Activated B cell treated with CpG ODN at 0.5 μM for 24 hours (primary cell): ENCODE results near the gene KCNQ2. TPM values are rescaled to one million over a fixed set of nuclear protein-coding genes. Genes with fewer than 3 reads are reported as not detected.

Source experiments
- ATAC-seq: fragments of 200-7000 bp; cut with Tn5 transposase; one replicate; pipeline ENCODE4 v1.10.0; 2021; ENCODE audit warnings: low read depth, mild to moderate bottlenecking, moderate library complexity
- CTCF ChIA-PET: fragments of 350-600 bp; sonication (Branson Sonifier 250); formaldehyde crosslinking; loops from one replicate; lab custom pipeline; 2021; ENCODE audit warnings: antibody characterized with exemption; lab: Charles Lee
- POLR2A ChIA-PET: fragments of 350-600 bp; sonication (Branson Sonifier 250); formaldehyde crosslinking; loops from one replicate; lab custom pipeline; 2021; ENCODE audit warnings: antibody characterized with exemption; lab: Charles Lee
- DNase-seq: peaks from one replicate; pipeline ENCODE4 v3.0.0; 2022
- H3K27ac Mint-ChIP-seq: one replicate; pipeline ENCODE4 v1.8.0; 2020; ENCODE audit warnings: mixed read lengths
- H3K27me3 Mint-ChIP-seq: one replicate; pipeline ENCODE4 v1.8.0; 2021; ENCODE audit warnings: mixed read lengths
- H3K36me3 Mint-ChIP-seq: one replicate; pipeline ENCODE4 v1.8.0; 2021; ENCODE audit warnings: low read depth, mixed read lengths
- H3K4me1 Mint-ChIP-seq: one replicate; pipeline ENCODE4 v1.8.0; 2021; ENCODE audit warnings: mixed read lengths
- H3K4me3 Mint-ChIP-seq: one replicate; pipeline ENCODE4 v1.8.0; 2020; ENCODE audit warnings: mild to moderate bottlenecking, mixed read lengths
- H3K9me3 Mint-ChIP-seq: one replicate; pipeline ENCODE4 v1.8.0; 2020; ENCODE audit warnings: mixed read lengths
- intact Hi-C: fragments of 100-400 bp; cut with micrococcal nuclease; formaldehyde crosslinking; loops from one replicate; pipeline ENCODE4 v1.15.1; 2024
- total RNA-seq: library from RNA; stranded (reverse); gene quantifications from 2 replicates; pipeline ENCODE4 v1.2.3, GENCODE V29; 2022
- TF ChIP-seq, protein P1 (sequence below): fragments of 200-600 bp; IDR thresholded peaks from one replicate; pipeline ENCODE4 v1.8.0; 2022; ENCODE audit warnings: antibody characterized with exemption, mild to moderate bottlenecking

Gene KCNQ2
- total RNA-seq, 1 donor from 2014 or later = not detected

- CTCF ChIA-PET = no interaction called here
- H3K27ac Mint-ChIP-seq = no peak overlapping the region
Observed at GRCh38 chr20:63466250-63466825, 6.1 kb downstream of the KCNQ2 start.

DNA sequence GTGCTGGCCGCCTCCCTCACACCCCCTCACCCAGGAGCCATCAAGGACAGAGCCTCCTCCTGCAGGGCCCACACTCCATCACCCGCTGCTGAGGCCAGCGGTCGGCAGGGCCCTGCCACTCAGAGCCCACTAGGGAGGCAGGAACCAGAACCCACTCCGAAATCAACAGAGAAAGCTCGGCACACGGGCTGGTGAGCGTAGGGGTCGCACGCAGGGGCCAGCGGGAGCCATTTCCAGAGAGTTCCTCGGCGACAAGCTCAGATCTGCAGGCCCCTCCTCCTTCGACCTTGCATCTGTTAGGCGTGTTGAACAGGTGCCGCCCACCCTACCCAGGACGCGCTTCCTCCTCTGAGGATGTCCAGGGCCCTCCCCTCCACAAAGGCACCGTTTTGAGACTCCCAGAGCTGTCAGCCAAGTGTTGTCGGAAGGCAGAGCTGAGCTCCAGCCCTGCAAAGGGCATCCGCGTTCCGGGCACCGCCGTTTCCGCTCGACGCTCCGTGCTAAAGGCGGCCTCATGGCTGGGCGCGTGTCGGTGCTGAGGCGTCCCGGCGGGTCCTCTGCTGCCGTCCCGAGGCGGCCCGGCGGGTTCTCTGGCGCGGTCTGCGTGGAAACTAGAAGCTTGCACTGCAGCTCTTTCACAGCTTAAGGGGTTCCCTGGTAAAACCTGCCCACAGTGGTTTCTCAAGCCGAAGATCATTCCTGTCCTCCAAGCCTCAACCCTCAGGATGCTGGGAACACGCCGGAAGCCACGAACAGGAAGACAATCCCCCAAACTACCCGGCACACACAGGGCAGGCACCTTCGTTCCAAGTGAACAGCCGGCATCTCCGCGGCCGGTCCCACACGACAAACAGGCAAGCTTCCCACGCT lies 6.8 kb downstream of the KCNQ2 start:
- Mint-ChIP-seq H3K9me3 (no peaks in the 10 kb centered on the region), H3K27me3 (peaks cover 48% of the 10 kb centered on the region), H3K4me3 (no peak overlapping the region), H3K36me3 (no peaks in the 10 kb centered on the region), H3K4me1 (no peaks in the 10 kb centered on the region), H3K27ac (no peak overlapping the region)
- DNase-seq (no peak), ATAC-seq (no peak)
- ChIA-PET POLR2A (interaction anchor here (0.6 kb wide), 1 partner anchor 87 kb away, joined by 4 read pairs; no protein-coding TSS in a partner anchor), CTCF (no interaction called here)
- intact Hi-C loops = no loop called here
- TF ChIP-seq, protein P1, sequence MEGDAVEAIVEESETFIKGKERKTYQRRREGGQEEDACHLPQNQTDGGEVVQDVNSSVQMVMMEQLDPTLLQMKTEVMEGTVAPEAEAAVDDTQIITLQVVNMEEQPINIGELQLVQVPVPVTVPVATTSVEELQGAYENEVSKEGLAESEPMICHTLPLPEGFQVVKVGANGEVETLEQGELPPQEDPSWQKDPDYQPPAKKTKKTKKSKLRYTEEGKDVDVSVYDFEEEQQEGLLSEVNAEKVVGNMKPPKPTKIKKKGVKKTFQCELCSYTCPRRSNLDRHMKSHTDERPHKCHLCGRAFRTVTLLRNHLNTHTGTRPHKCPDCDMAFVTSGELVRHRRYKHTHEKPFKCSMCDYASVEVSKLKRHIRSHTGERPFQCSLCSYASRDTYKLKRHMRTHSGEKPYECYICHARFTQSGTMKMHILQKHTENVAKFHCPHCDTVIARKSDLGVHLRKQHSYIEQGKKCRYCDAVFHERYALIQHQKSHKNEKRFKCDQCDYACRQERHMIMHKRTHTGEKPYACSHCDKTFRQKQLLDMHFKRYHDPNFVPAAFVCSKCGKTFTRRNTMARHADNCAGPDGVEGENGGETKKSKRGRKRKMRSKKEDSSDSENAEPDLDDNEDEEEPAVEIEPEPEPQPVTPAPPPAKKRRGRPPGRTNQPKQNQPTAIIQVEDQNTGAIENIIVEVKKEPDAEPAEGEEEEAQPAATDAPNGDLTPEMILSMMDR = no peak

More at GRCh38 chr20:63466250-63466825, 6.1 kb downstream of the KCNQ2 start:
- TF ChIP-seq, protein P1 = no peak
- no peaks in the 10 kb centered on the region for H3K9me3 Mint-ChIP-seq
- POLR2A ChIA-PET = no interaction called here
- intact Hi-C loops = no loop called here
- ATAC-seq = no peak
- H3K27me3 Mint-ChIP-seq = peaks cover 44% of the 10 kb centered on the region
- no peak for DNase-seq
- H3K4me3 Mint-ChIP-seq = no peak overlapping the region
- H3K36me3 Mint-ChIP-seq = no peaks in the 10 kb centered on the region
- no peaks in the 10 kb centered on the region for H3K4me1 Mint-ChIP-seq

DNA sequence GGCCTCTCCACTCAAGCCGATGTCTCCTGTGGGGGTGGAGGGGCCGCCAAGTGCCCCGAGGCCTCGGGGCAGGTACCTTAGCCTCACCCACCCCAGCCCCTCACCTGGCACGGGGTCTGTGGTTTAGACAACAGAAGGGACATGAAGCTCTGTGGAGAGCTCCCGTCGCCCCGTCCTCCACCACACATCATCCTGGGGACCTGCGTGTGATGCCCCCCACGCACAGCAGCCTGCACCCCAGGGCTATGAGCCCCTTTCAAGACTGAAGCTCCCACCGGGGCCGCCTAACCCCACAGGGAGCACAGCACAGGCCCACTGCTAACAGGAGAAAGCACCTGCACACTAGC lies 8.2 kb downstream of the KCNQ2 start:
- H3K27ac Mint-ChIP-seq = no peak overlapping the region
- intact Hi-C loops = no loop called here
- peaks cover 46% of the 10 kb centered on the region for H3K27me3 Mint-ChIP-seq
- H3K9me3 Mint-ChIP-seq = no peaks in the 10 kb centered on the region
- TF ChIP-seq, protein P1 = no peak
- ATAC-seq = no peak
- ChIA-PET POLR2A (no interaction called here), CTCF (no interaction called here)
- no peaks in the 10 kb centered on the region for H3K36me3 Mint-ChIP-seq
- H3K4me3 Mint-ChIP-seq = no peak overlapping the region
- H3K4me1 Mint-ChIP-seq = no peaks in the 10 kb centered on the region
- no peak for DNase-seq

GRCh38 chr20:63463400-63464288 lies 8.8 kb downstream of the KCNQ2 start:
- TF ChIP-seq, protein P1 = no peak
- Mint-ChIP-seq H3K4me3 (no peak overlapping the region), H3K4me1 (no peaks in the 10 kb centered on the region), H3K27ac (no peak overlapping the region), H3K36me3 (no peaks in the 10 kb centered on the region), H3K9me3 (no peaks in the 10 kb centered on the region), H3K27me3 (peaks cover 46% of the 10 kb centered on the region)
- DNase-seq (no peak), ATAC-seq (no peak)
- CTCF ChIA-PET = no interaction called here
- POLR2A ChIA-PET = no interaction called here
- intact Hi-C loops = no loop called here
